ENCODE measurements around the gene ZNF660. TPM values are rescaled to one million over a fixed set of nuclear protein-coding genes. Genes with fewer than 3 reads are reported as not detected.
"Not testable (repeated sequence)": the region's sequence is repeated elsewhere in the genome, so short reads cannot be mapped to it uniquely, and the experiment has no call there.

The ZNF660 gene
- 4.5 and 9.8 TPM in 2 replicates for total RNA-seq
- polyA plus RNA-seq, result 4.0 and 4.6 TPM in 2 replicates

- Histone ChIP-seq H3K27ac (peak within 1 kb of the TSS; percentile 95), H3K4me2 (peak within 1 kb of the TSS; percentile 79)
- DNase-seq (ENCODE audit: low spot score), result peak; percentile 92
These were observed at the start of gene ZNF660 for GRCh38 chr3:44584646-44585501. ZNF660 (plus strand) TSS chr3:44584964; CDS start chr3:44594194, 9,230 bp downstream.

GRCh38 chr3:44535364-44535763, 49.4 kb upstream of the ZNF660 start:
- H2AFZ ChIP-seq, result no peak overlapping the region
- peaks cover 24% of the 10 kb centered on the region for H3K27me3 ChIP-seq

More at GRCh38 chr3:44584646-44585501, at the start of gene ZNF660:
- Histone ChIP-seq H2AFZ (peak within 1 kb of the TSS; percentile 68), H3K4me1 (ENCODE audit: insufficient read depth) (peaks cover 14% of the 10 kb centered on the region), H3K9me2 (replicated peaks; ENCODE audit: insufficient read depth) (no peaks in the 10 kb centered on the region), H3K9me3 (ENCODE audit: low read depth) (no peaks in the 10 kb centered on the region), H3K4me3 (peak within 1 kb of the TSS; percentile 58), H4K20me1 (ENCODE audit: insufficient read depth, poor library complexity, severe bottlenecking) (no peaks in the 10 kb centered on the region), H3K79me2 (peaks cover 17% of the 10 kb centered on the region), H3K27me3 (no peaks in the 10 kb centered on the region), H3K36me3 (replicated peaks; ENCODE audit: insufficient read depth, low read depth) (no peaks in the 10 kb centered on the region)
- TF ChIP-seq EZH2phosphoT487 (IDR thresholded peaks at IDR 0.05; ENCODE audit: low read depth, severe bottlenecking, unreplicated experiment) (no peak), EZH2 (IDR thresholded peaks at IDR 0.05; ENCODE audit: borderline replicate concordance) (no peak), CTCF (IDR thresholded peaks at IDR 0.05; ENCODE audit: poor library complexity) (no peak)
- WGBS (ENCODE audit: low lambda C conversion rate, missing lambda C conversion rate), result under 1% methylated on average over 33 of the region's 41 CpGs

GRCh38 chr3:44544811-44545210, 40.0 kb upstream of the ZNF660 start:
- H3K9me3 ChIP-seq (ENCODE audit: low read depth); H3K36me3 ChIP-seq (replicated peaks; ENCODE audit: insufficient read depth, low read depth); H3K79me2 ChIP-seq; H3K27me3 ChIP-seq; H3K4me3 ChIP-seq; H3K4me2 ChIP-seq; H3K4me1 ChIP-seq (ENCODE audit: insufficient read depth); DNase-seq (ENCODE audit: low spot score); H4K20me1 ChIP-seq (ENCODE audit: insufficient read depth, poor library complexity, severe bottlenecking); H3K27ac ChIP-seq; H3K9me2 ChIP-seq (replicated peaks; ENCODE audit: insufficient read depth); H2AFZ ChIP-seq: not testable (repeated sequence)
- WGBS (ENCODE audit: low lambda C conversion rate, missing lambda C conversion rate), result 28% methylated on average over 1 of the region's 1 CpG

More at GRCh38 chr3:44535364-44535763, 49.4 kb upstream of the ZNF660 start:
- Histone ChIP-seq H4K20me1 (ENCODE audit: insufficient read depth, poor library complexity, severe bottlenecking) (no peaks in the 10 kb centered on the region), H3K36me3 (replicated peaks; ENCODE audit: insufficient read depth, low read depth) (no peaks in the 10 kb centered on the region), H3K9me2 (replicated peaks; ENCODE audit: insufficient read depth) (no peaks in the 10 kb centered on the region), H3K4me3 (no peak overlapping the region), H3K4me1 (ENCODE audit: insufficient read depth) (peaks cover 4% of the 10 kb centered on the region), H3K4me2 (no peak overlapping the region), H3K79me2 (no peaks in the 10 kb centered on the region), H3K27ac (no peak overlapping the region), H3K9me3 (ENCODE audit: low read depth) (no peaks in the 10 kb centered on the region)
- WGBS (ENCODE audit: low lambda C conversion rate, missing lambda C conversion rate), result 50% methylated on average over 1 of the region's 1 CpG
- DNase-seq (ENCODE audit: low spot score), result no peak
- no peak for TF ChIP-seq EZH2phosphoT487 (IDR thresholded peaks at IDR 0.05; ENCODE audit: low read depth, severe bottlenecking, unreplicated experiment)

- TF ChIP-seq EZH2phosphoT487 (IDR thresholded peaks at IDR 0.05; ENCODE audit: low read depth, severe bottlenecking, unreplicated experiment) (no peak), CTCF (IDR thresholded peaks at IDR 0.05; ENCODE audit: poor library complexity) (peak; percentile 21)
- peak within 1 kb of the TSS; percentile 87 for H2AFZ ChIP-seq
- no peaks in the 10 kb centered on the region for H3K9me3 ChIP-seq (ENCODE audit: low read depth)
- H4K20me1 ChIP-seq (ENCODE audit: insufficient read depth, poor library complexity, severe bottlenecking), result no peaks in the 10 kb centered on the region
- H3K4me3 ChIP-seq, result peak within 1 kb of the TSS; percentile 67
- no peaks in the 10 kb centered on the region for H3K9me2 ChIP-seq (replicated peaks; ENCODE audit: insufficient read depth)
- H3K79me2 ChIP-seq, result peaks cover 27% of the 10 kb centered on the region
- DNase-seq (ENCODE audit: low spot score), result peak; percentile 74
- WGBS (ENCODE audit: low lambda C conversion rate, missing lambda C conversion rate), result 4% methylated on average over 65 of the region's 68 CpGs
- peak within 1 kb of the TSS; percentile 83 for H3K4me2 ChIP-seq
- H3K27me3 ChIP-seq, result peaks cover 10% of the 10 kb centered on the region
- peaks cover 10% of the 10 kb centered on the region for H3K4me1 ChIP-seq (ENCODE audit: insufficient read depth)
- peak within 1 kb of the TSS; percentile 84 for H3K27ac ChIP-seq
- H3K36me3 ChIP-seq (replicated peaks; ENCODE audit: insufficient read depth, low read depth), result no peaks in the 10 kb centered on the region
These were observed 29.9 kb upstream of the ZNF660 start, which contains the start of gene ZKSCAN7 for GRCh38 chr3:44554626-44555592. ZKSCAN7 (plus strand) TSS chr3:44555193; CDS start chr3:44557048, 1,855 bp downstream.
